GM21447 (cell line): ENCODE measurements around the gene ADGRD1.

Source experiments
- ATAC-seq: cut with Tn5 transposase; IDR thresholded peaks from one replicate; pipeline ENCODE4 v1.9.1; 2021; ENCODE audit not compliant: unreplicated experiment

ADGRD1 gene

GRCh38 chr12:131020326-131021153 is 66.8 kb downstream of the ADGRD1 start:
- no peak for ATAC-seq

GRCh38 chr12:131021154-131021541 is 67.4 kb downstream of the ADGRD1 start:
- no peak for ATAC-seq

- no peak for ATAC-seq
Observed at GRCh38 chr12:131024026-131024425, 70.3 kb downstream of the ADGRD1 start.

- no peak for ATAC-seq
Observed at GRCh38 chr12:131024721-131025120, 71.0 kb downstream of the ADGRD1 start.

- ATAC-seq = no peak
Observed at GRCh38 chr12:131025234-131025633, 71.5 kb downstream of the ADGRD1 start.

- ATAC-seq = no peak
Observed at GRCh38 chr12:131025939-131026702, 72.4 kb downstream of the ADGRD1 start.

- no peak for ATAC-seq
Observed at GRCh38 chr12:131026754-131027153, 73.0 kb downstream of the ADGRD1 start.

GRCh38 chr12:131027264-131027663 is 73.6 kb downstream of the ADGRD1 start:
- ATAC-seq = no peak

GRCh38 chr12:131027876-131028586 is 74.3 kb downstream of the ADGRD1 start:
- no peak for ATAC-seq

GRCh38 chr12:131028587-131029338 is 75.1 kb downstream of the ADGRD1 start:
- ATAC-seq = no peak

GRCh38 chr12:131030472-131031328 is 77.0 kb downstream of the ADGRD1 start:
- no peak for ATAC-seq

- ATAC-seq = no peak
Observed at GRCh38 chr12:131032082-131032750, 78.5 kb downstream of the ADGRD1 start.

GRCh38 chr12:131033486-131033885 is 79.8 kb downstream of the ADGRD1 start:
- ATAC-seq = no peak

- no peak for ATAC-seq
Observed at GRCh38 chr12:131033886-131034482, 80.3 kb downstream of the ADGRD1 start.

GRCh38 chr12:131034631-131035244 is 81.0 kb downstream of the ADGRD1 start:
- peak; percentile 39 for ATAC-seq

- peak; percentile 80 for ATAC-seq
Observed at GRCh38 chr12:131035245-131035681, 81.6 kb downstream of the ADGRD1 start.

- ATAC-seq = no peak
Observed at GRCh38 chr12:131038159-131038558, 84.5 kb downstream of the ADGRD1 start.
